GM23248 (cell line): ENCODE data around the gene TMEM38A.
"Not testable (repeated sequence)": the region's sequence is repeated elsewhere in the genome, so short reads cannot be mapped to it uniquely, and the experiment has no call there.

Source experiments
- EZH2 ChIP-seq: fragments of 200-600 bp; sonication (generic); IDR thresholded peaks from 2 replicates; pipeline ENCODE4 v1.6.1; 2018; ENCODE audit warnings: antibody characterized with exemption, mild to moderate bottlenecking; ENCODE audit not compliant: insufficient read depth, poor library complexity, severe bottlenecking
- EZH2phosphoT487 ChIP-seq: fragments of 200-600 bp; sonication (generic); IDR thresholded peaks from 2 replicates; pipeline ENCODE4 v1.6.1; 2018; ENCODE audit warnings: antibody characterized with exemption, moderate library complexity, mild to moderate bottlenecking, low read depth; ENCODE audit not compliant: insufficient read depth

GRCh38 chr19:16651421-16652188, 9.3 kb upstream of the TMEM38A start:
- not testable (repeated sequence) for TF ChIP-seq EZH2, EZH2phosphoT487
